GM12873 (cell line): ENCODE data around the gene LGR4.

Experiments used
- TF ChIP-seq, protein P1 (sequence below): IDR thresholded peaks from 2 replicates; pipeline ENCODE4 v1.5.1; 2012; ENCODE audit warnings: low read depth, mild to moderate bottlenecking, moderate library complexity, low read length, control low read depth; ENCODE audit not compliant: insufficient read depth; ENCODE audit errors: missing control alignments

Gene LGR4

GRCh38 chr11:27481992-27482391 lies 9.4 kb upstream of the LGR4 start:
- TF ChIP-seq, protein P1, sequence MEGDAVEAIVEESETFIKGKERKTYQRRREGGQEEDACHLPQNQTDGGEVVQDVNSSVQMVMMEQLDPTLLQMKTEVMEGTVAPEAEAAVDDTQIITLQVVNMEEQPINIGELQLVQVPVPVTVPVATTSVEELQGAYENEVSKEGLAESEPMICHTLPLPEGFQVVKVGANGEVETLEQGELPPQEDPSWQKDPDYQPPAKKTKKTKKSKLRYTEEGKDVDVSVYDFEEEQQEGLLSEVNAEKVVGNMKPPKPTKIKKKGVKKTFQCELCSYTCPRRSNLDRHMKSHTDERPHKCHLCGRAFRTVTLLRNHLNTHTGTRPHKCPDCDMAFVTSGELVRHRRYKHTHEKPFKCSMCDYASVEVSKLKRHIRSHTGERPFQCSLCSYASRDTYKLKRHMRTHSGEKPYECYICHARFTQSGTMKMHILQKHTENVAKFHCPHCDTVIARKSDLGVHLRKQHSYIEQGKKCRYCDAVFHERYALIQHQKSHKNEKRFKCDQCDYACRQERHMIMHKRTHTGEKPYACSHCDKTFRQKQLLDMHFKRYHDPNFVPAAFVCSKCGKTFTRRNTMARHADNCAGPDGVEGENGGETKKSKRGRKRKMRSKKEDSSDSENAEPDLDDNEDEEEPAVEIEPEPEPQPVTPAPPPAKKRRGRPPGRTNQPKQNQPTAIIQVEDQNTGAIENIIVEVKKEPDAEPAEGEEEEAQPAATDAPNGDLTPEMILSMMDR: no peak

- TF ChIP-seq, protein P1: no peak
Observed at GRCh38 chr11:27477831-27478230, 5.2 kb upstream of the LGR4 start.

DNA sequence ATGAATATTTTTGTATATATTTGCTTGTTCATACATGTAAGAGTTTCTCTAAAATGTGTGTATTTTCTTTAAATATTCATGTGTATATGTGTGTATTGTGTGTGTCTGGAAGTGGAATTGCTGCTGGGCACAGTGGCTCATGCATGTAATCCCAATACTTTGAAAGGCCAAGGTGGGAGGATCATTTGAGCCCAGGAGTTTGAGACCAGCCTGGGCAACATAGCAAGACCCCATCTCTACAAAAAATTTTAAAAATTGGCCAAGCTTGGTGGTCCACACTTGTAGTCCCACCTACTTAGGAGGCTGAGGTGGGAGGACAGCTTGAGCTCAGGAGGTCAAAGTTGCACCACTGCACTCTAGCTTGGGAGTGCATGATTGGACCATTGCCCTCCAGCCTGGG lies 4.7 kb upstream of the LGR4 start:
- TF ChIP-seq, protein P1: no peak

DNA sequence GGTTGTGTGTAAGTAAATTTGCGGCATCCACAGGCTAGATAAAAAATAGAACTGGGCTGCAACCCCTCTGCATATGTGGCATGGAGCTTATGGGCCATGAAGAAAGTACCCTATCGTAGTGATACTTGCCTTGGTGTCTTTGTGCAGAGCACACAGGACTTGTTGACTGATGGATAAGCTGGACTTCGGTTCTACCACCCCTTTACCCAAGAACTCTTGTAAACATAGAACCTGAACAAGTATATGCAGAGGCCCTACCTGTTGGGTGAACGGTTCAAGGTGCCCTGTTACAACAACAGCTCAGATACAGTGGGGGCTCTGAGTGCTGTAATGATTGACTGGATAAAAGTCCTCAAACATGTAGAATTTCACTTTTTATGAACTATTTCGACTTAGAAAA lies 3.0 kb upstream of the LGR4 start:
- TF ChIP-seq, protein P1: no peak

- TF ChIP-seq, protein P1: no peak
Observed at GRCh38 chr11:27473017-27473406, 422 bp upstream of the LGR4 start.

DNA sequence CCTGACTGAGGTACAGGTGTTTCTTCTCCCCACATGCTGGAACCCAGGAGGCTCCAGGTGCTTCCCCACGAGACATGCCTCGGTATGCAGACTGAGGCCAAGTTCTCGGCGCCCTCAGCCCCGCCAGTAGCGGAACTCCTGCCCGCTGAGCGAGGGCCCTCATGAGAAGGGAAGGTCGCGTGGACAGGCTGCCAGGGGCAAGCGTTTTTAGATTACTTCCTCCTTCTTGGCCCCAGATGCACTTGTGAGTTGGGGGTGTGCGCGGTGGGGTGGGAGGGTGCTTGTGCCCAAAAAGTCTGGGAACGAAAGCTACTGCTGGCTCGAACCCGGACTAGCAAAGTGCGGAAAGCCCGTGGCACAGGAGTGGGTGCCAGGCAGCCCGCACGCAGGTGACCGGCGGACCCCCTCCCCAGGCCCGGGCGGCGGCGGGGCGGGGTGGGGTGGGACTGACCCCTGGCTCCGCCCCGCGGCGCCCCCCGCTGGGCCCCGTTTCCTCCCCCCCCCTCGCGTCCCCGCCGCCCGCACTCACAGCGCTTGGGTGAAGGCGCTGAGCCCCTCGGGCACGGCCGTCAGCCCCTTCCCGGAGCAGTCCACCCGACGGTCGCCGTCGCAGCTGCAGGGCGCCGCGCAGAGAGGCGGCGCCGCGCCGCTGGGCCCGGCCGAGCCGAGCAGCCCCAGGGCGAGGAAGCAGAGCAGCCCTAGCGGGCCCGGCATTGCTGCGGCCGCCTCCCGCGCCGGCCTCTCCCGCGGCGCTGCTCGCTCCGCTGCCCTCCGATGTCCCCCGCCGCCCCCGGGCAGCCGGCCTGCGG lies 797 bp downstream of the LGR4 start:
- TF ChIP-seq, protein P1: no peak

GRCh38 chr11:27470826-27471588 lies 1.6 kb downstream of the LGR4 start:
- TF ChIP-seq, protein P1: no peak
